Measurements from ENCODE around the gene TOX4.

DNA sequence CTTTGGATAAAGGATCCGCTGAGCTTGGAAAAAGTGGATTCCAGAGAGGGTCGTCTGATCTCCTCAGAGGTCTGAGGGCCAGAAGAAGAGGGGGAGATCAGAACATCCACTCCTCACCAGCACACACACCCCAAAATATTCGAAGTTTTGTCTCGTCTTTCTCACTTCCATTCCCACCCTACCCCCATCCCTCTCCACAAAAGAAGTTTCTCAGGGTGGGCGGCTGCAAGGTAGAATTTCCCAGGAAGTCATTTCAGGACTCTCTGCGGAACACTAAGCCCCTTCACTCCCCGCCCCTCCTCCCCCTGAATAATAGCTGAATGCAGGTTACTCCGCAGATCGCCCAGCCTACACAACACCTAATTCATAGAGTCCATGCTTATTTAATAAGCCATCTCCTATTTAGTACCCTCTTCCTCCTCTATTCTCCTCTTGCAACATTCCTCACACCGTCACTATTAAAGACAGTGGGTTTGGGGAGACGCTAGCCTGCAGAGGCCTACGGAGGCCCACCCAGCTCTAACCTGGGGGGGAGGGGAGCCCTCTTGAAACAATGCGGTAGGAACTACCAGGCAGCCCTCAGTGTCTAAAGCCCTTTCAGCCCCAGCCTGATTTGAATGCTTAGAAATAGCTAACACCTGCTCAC is 49.8 kb downstream of the TOX4 start:
- TF ChIP-seq, protein P1, sequence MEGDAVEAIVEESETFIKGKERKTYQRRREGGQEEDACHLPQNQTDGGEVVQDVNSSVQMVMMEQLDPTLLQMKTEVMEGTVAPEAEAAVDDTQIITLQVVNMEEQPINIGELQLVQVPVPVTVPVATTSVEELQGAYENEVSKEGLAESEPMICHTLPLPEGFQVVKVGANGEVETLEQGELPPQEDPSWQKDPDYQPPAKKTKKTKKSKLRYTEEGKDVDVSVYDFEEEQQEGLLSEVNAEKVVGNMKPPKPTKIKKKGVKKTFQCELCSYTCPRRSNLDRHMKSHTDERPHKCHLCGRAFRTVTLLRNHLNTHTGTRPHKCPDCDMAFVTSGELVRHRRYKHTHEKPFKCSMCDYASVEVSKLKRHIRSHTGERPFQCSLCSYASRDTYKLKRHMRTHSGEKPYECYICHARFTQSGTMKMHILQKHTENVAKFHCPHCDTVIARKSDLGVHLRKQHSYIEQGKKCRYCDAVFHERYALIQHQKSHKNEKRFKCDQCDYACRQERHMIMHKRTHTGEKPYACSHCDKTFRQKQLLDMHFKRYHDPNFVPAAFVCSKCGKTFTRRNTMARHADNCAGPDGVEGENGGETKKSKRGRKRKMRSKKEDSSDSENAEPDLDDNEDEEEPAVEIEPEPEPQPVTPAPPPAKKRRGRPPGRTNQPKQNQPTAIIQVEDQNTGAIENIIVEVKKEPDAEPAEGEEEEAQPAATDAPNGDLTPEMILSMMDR (IDR thresholded peaks at IDR 0.05): no peak
- TF ChIP-seq EZH2 (IDR thresholded peaks at IDR 0.05): no peak
